ENCODE measurements around the gene IGF2BP2. TPM values are rescaled to one million over a fixed set of nuclear protein-coding genes. Genes with fewer than 3 reads are reported as not detected.
A peak's percentile ranks its signal among the peaks of the same experiment; 100 is the strongest.
"Not testable (repeated sequence)": the region's sequence is repeated elsewhere in the genome, so short reads cannot be mapped to it uniquely, and the experiment has no call there.

IGF2BP2 gene
- total RNA-seq, 4 donors from 2014 or later = 12.4 to 45.7 (median 15.9) TPM

DNA sequence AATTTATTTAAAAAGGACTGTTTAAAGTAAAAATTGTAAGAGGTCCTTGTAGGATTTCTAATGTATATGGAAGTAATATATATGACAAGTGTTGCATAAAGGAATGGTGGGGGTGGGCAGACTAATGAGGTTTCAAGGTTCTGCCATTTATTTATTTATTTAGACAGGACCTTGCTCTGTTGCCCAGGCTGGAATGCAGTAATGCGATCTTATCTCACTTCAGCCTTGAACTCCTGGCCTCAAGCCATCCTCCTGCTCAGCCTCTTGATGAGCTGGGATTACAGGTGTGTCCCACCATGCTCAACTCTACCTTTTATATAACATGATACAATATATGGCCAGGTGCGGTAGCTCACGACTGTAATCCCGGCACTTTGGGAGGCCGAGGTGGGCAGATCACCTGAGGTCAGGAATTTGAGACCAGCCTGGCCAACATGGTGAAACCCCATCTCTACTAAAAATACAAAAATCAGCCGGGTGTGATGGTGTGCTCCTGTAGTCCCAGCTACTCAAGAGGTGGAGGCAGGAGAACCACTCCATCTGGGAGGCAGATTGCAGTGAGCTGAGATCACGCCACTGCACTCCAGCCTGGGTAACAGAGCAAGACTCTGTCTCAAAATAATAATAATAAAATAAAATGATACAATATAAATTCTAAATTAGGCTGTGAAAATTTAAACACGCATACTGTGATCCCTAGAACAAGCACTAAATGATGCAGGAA is 33.8 kb upstream of the IGF2BP2 start:
- Histone ChIP-seq H3K4me1 (no peaks in the 10 kb centered on the region), H3K36me3 (no peaks in the 10 kb centered on the region), H3K4me3 (replicated peaks in 1 of 3) (no peak overlapping the region), H3K9me3 (no peaks in the 10 kb centered on the region), H3K27me3 (no peaks in the 10 kb centered on the region), H3K27ac (no peak overlapping the region)
- intact Hi-C loops (cut with DNase I) = no loop called here
- peak; percentile 51 to 63 for DNase-seq
- WGBS, 2 donors = 44 to 51% methylated on average over 8 of the region's 8 CpGs
- TF ChIP-seq, protein P1, sequence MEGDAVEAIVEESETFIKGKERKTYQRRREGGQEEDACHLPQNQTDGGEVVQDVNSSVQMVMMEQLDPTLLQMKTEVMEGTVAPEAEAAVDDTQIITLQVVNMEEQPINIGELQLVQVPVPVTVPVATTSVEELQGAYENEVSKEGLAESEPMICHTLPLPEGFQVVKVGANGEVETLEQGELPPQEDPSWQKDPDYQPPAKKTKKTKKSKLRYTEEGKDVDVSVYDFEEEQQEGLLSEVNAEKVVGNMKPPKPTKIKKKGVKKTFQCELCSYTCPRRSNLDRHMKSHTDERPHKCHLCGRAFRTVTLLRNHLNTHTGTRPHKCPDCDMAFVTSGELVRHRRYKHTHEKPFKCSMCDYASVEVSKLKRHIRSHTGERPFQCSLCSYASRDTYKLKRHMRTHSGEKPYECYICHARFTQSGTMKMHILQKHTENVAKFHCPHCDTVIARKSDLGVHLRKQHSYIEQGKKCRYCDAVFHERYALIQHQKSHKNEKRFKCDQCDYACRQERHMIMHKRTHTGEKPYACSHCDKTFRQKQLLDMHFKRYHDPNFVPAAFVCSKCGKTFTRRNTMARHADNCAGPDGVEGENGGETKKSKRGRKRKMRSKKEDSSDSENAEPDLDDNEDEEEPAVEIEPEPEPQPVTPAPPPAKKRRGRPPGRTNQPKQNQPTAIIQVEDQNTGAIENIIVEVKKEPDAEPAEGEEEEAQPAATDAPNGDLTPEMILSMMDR (IDR thresholded peaks at IDR 0.05) = no peak
- TF ChIP-seq POLR2A (IDR thresholded peaks at IDR 0.05) = no peak

- Histone ChIP-seq H3K9me3 (no peaks in the 10 kb centered on the region), H3K4me1 (no peaks in the 10 kb centered on the region), H3K36me3 (no peaks in the 10 kb centered on the region), H3K27ac (no peak overlapping the region), H3K27me3 (no peaks in the 10 kb centered on the region), H3K4me3 (replicated peaks in 1 of 3) (no peak overlapping the region)
- no peak for TF ChIP-seq POLR2A (IDR thresholded peaks at IDR 0.05)
- TF ChIP-seq, protein P1 (IDR thresholded peaks at IDR 0.05) = no peak
- intact Hi-C loops (cut with DNase I) = no loop called here
- DNase-seq = no peak
- 79 to 94% methylated on average over 3 of the region's 3 CpGs for WGBS, 2 donors
Observed at GRCh38 chr3:185857208-185857607, 32.4 kb upstream of the IGF2BP2 start.

GRCh38 chr3:185856652-185857051 is 31.8 kb upstream of the IGF2BP2 start:
- Histone ChIP-seq H3K4me1 (no peaks in the 10 kb centered on the region), H3K27me3 (no peaks in the 10 kb centered on the region), H3K4me3 (replicated peaks in 1 of 3) (no peak overlapping the region), H3K27ac (no peak overlapping the region), H3K36me3 (no peaks in the 10 kb centered on the region), H3K9me3 (no peaks in the 10 kb centered on the region)
- DNase-seq = no peak
- intact Hi-C loops (cut with DNase I) = no loop called here
- no peak for TF ChIP-seq POLR2A (IDR thresholded peaks at IDR 0.05)
- TF ChIP-seq, protein P1 (IDR thresholded peaks at IDR 0.05) = no peak

- 97 to 99% methylated on average over 3 of the region's 3 CpGs for WGBS, 2 donors
- intact Hi-C loops (cut with DNase I); H3K9me3 ChIP-seq; DNase-seq; H3K36me3 ChIP-seq; H3K4me3 ChIP-seq (replicated peaks in 1 of 3); H3K4me1 ChIP-seq; H3K27ac ChIP-seq; H3K27me3 ChIP-seq: not testable (repeated sequence)
Observed at GRCh38 chr3:185853771-185854170, 28.9 kb upstream of the IGF2BP2 start.

GRCh38 chr3:185852635-185853034 is 27.8 kb upstream of the IGF2BP2 start:
- H3K27ac ChIP-seq = no peak overlapping the region
- TF ChIP-seq, protein P1 (IDR thresholded peaks at IDR 0.05) = no peak
- no peak for TF ChIP-seq POLR2A (IDR thresholded peaks at IDR 0.05)
- WGBS, 2 donors = 84 to 90% methylated on average over 4 of the region's 4 CpGs
- H3K4me1 ChIP-seq = no peaks in the 10 kb centered on the region
- intact Hi-C loops (cut with DNase I) = no loop called here
- no peak for DNase-seq
- H3K27me3 ChIP-seq = no peaks in the 10 kb centered on the region
- no peaks in the 10 kb centered on the region for H3K36me3 ChIP-seq
- no peak overlapping the region for H3K4me3 ChIP-seq (replicated peaks in 1 of 3)
- no peaks in the 10 kb centered on the region for H3K9me3 ChIP-seq
